ENCODE data around the gene MPG. TPM values are rescaled to one million over a fixed set of nuclear protein-coding genes. Genes with fewer than 3 reads are reported as not detected.

MPG gene
- total and polyA plus RNA-seq, 10 of the 15 experiments (the other 5 are each of a cell fraction or from before 2014, with no cell fraction given), result 0.32 to 193 (median 55.7) TPM

DNA sequence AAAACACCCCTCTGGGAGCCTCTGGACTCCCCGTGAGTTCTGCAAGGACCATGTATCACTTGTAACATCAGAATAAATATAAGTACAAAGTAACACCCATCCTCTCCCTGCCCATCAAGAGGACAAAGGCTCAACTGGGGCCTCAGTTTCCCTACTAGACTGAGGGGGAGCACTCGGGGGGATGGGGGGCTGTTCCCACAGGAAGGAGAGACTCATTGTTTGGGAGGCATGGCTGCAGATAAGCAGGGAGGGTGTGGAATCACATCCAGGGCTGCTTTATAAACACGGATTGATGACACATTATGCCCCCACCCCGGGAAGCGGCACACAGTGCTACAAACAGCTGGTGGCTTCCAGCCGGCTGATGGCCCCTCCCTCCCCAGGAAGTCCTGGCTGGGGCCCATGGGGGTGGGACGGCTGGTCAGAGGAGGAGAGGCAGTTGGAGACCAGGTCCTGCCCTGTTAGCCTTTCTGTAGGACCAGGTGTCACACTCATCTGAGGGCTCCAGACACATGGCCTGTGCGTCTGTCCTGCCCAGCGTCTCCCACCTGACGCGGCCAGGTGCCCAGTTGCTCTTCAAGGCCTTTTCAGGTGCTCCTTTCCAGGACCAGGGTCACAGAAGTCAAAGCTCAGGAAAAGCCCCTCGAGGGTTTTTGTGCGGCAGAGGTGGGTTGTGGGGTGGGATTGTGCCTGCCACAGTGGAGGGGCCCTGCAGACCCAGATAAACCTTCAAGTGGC, 1.3 kb upstream of the MPG start:
- Histone ChIP-seq H3K4me1 (ENCODE audit: control insufficient read depth, insufficient read depth, low read length) (peaks cover 20% of the 10 kb centered on the region), H3K9ac (ENCODE audit: control insufficient read depth, insufficient read depth, low read length) (peak overlapping the region; percentile 98), H3K9me3 (replicated peaks; ENCODE audit: control insufficient read depth, insufficient read depth, low read length) (no peaks in the 10 kb centered on the region), H3K79me2 (ENCODE audit: control insufficient read depth, insufficient read depth, low read length) (peaks cover 10% of the 10 kb centered on the region), H3K4me2 (ENCODE audit: control insufficient read depth, insufficient read depth) (peak overlapping the region; percentile 71), H4K20me1 (ENCODE audit: control insufficient read depth, insufficient read depth) (no peaks in the 10 kb centered on the region; the same call in 1 of the 2 replicates), H3K27me3 (replicated peaks in 1 of 2; ENCODE audit: control insufficient read depth in 2 of 2, insufficient read depth in 2 of 2, low read length in 1 of 2) (peaks cover 4 to 7% of the 10 kb centered on the region in 2 experiments; a peak in 3 of 4 replicates), H3K27ac (ENCODE audit: control insufficient read depth, insufficient read depth) (peak overlapping the region; percentile 85), H2AFZ (ENCODE audit: control insufficient read depth, low read depth, low read length) (peak overlapping the region; percentile 72; the same call in 1 of the 2 replicates), H3K4me3 (peak overlapping the region; percentile 82), H3K36me3 (ENCODE audit: control insufficient read depth in 2 of 2, insufficient read depth in 2 of 2, low read length in 1 of 2) (no peaks in the 10 kb centered on the region; a peak in 2 of 4 replicates)
- ChIA-PET CTCF (interaction anchor here (1.6 to 4.1 kb wide), 3 partner anchors 11 to 30 kb away, joined by 4 to 36 read pairs (median 29); no protein-coding TSS in a partner anchor), SMC1A (ENCODE audit: uncharacterized antibody, unreplicated experiment) (interaction anchor here (1.2 to 3.0 kb wide), 3 partner anchors 11 to 38 kb away, joined by 3 to 16 read pairs (median 6); no protein-coding TSS in a partner anchor), RAD21 (ENCODE audit: unreplicated experiment) (interaction anchor here (1.0 to 1.9 kb wide), 3 partner anchors 11 to 23 kb away, joined by 4 to 7 read pairs (median 4); partner anchors contain the start of genes POLR3K and SNRNP25), POLR2A (interaction anchor here (1.0 to 1.4 kb wide), 3 partner anchors 17 to 23 kb away, joined by 3 to 7 read pairs (median 5); partner anchors contain the start of genes POLR3K and SNRNP25)
- TSS peak; percentile 71 for BruUV-seq (replicated peaks)
- TF ChIP-seq RUNX3 (IDR thresholded peaks at IDR 0.05; ENCODE audit: low read length) (no peak), SMARCA5 (IDR thresholded peaks at IDR 0.05) (no peak), ASH2L (IDR thresholded peaks at IDR 0.05; ENCODE audit: borderline replicate concordance, low read depth) (no peak), NR2C2 (IDR thresholded peaks at IDR 0.05; ENCODE audit: borderline replicate concordance, control insufficient read depth, insufficient read length, low read depth) (no peak), ZBTB4 (CRISPR knock-in tag; IDR thresholded peaks at IDR 0.05) (no peak), PAX5 (IDR thresholded peaks at IDR 0.05; ENCODE audit: borderline replicate concordance, low read depth, low read length) (no peak)
- TF ChIP-seq, protein P1, sequence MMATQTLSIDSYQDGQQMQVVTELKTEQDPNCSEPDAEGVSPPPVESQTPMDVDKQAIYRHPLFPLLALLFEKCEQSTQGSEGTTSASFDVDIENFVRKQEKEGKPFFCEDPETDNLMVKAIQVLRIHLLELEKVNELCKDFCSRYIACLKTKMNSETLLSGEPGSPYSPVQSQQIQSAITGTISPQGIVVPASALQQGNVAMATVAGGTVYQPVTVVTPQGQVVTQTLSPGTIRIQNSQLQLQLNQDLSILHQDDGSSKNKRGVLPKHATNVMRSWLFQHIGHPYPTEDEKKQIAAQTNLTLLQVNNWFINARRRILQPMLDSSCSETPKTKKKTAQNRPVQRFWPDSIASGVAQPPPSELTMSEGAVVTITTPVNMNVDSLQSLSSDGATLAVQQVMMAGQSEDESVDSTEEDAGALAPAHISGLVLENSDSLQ (IDR thresholded peaks at IDR 0.05), result no peak
- TF ChIP-seq, protein P2, sequence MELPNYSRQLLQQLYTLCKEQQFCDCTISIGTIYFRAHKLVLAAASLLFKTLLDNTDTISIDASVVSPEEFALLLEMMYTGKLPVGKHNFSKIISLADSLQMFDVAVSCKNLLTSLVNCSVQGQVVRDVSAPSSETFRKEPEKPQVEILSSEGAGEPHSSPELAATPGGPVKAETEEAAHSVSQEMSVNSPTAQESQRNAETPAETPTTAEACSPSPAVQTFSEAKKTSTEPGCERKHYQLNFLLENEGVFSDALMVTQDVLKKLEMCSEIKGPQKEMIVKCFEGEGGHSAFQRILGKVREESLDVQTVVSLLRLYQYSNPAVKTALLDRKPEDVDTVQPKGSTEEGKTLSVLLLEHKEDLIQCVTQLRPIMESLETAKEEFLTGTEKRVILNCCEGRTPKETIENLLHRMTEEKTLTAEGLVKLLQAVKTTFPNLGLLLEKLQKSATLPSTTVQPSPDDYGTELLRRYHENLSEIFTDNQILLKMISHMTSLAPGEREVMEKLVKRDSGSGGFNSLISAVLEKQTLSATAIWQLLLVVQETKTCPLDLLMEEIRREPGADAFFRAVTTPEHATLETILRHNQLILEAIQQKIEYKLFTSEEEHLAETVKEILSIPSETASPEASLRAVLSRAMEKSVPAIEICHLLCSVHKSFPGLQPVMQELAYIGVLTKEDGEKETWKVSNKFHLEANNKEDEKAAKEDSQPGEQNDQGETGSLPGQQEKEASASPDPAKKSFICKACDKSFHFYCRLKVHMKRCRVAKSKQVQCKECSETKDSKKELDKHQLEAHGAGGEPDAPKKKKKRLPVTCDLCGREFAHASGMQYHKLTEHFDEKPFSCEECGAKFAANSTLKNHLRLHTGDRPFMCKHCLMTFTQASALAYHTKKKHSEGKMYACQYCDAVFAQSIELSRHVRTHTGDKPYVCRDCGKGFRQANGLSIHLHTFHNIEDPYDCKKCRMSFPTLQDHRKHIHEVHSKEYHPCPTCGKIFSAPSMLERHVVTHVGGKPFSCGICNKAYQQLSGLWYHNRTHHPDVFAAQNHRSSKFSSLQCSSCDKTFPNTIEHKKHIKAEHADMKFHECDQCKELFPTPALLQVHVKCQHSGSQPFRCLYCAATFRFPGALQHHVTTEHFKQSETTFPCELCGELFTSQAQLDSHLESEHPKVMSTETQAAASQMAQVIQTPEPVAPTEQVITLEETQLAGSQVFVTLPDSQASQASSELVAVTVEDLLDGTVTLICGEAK (IDR thresholded peaks at IDR 0.05; ENCODE audit: borderline replicate concordance), result no peak
- intact Hi-C loops (cut with micrococcal nuclease; ENCODE audit: unreplicated experiment), result no loop called here
- ATAC-seq, result peak; percentile 12
- FAIRE-seq, result no peak
- WGBS (ENCODE audit: insufficient coverage, insufficient replicate concordance, low lambda C conversion rate, missing lambda C conversion rate), result 46% methylated on average over 13 of the region's 13 CpGs
- DNase-seq (ENCODE audit: low read depth, low spot score), result no peak
- in situ Hi-C loops (cut with MboI), result no loop called here

Measured in GM12878 (cell line).